NCI-H146 treated with DMSO at 0.1 percent for 48 hours (cell line): Measurements from ENCODE around the gene NEURL1.
"Not testable (repeated sequence)": the region's sequence is repeated elsewhere in the genome, so short reads cannot be mapped to it uniquely, and the experiment has no call there.

Experiments
- DNase-seq: peaks from one replicate; lab custom pipeline; 2025; ENCODE audit not compliant: unreplicated experiment; lab: John Stamatoyannopoulos, UW

The NEURL1 gene

GRCh38 chr10:103459615-103460014, 33.9 kb upstream of the NEURL1 start:
- DNase-seq: no peak

GRCh38 chr10:103463499-103463898, 30.0 kb upstream of the NEURL1 start:
- no peak for DNase-seq

- DNase-seq: no peak
These were observed 27.9 kb upstream of the NEURL1 start for GRCh38 chr10:103465411-103466179.

GRCh38 chr10:103466734-103467133, 26.8 kb upstream of the NEURL1 start:
- DNase-seq: no peak

GRCh38 chr10:103467406-103467805, 26.1 kb upstream of the NEURL1 start:
- no peak for DNase-seq

- no peak for DNase-seq
These were observed 24.3 kb upstream of the NEURL1 start for GRCh38 chr10:103469201-103469600.

- DNase-seq: no peak
These were observed 22.5 kb upstream of the NEURL1 start for GRCh38 chr10:103470761-103471653.

- DNase-seq: no peak
These were observed 21.5 kb upstream of the NEURL1 start for GRCh38 chr10:103472005-103472404.

- no peak for DNase-seq
These were observed 20.2 kb upstream of the NEURL1 start for GRCh38 chr10:103473261-103473671.

GRCh38 chr10:103474077-103474476, 19.4 kb upstream of the NEURL1 start:
- no peak for DNase-seq

- DNase-seq: no peak
These were observed 18.1 kb upstream of the NEURL1 start for GRCh38 chr10:103475437-103475836.

GRCh38 chr10:103476046-103476768, 17.3 kb upstream of the NEURL1 start:
- DNase-seq: no peak

- DNase-seq: no peak
These were observed 14.8 kb upstream of the NEURL1 start for GRCh38 chr10:103478671-103479070.

GRCh38 chr10:103479135-103479534, 14.4 kb upstream of the NEURL1 start, which contains the start of gene CALHM3:
Gene CALHM3 (minus strand): TSS chr10:103479240. CDS start chr10:103479032, 208 bp downstream.
- no peak for DNase-seq

- DNase-seq: no peak
These were observed 13.0 kb upstream of the NEURL1 start for GRCh38 chr10:103480521-103480920.

- DNase-seq: peak; percentile 67
These were observed 11.5 kb upstream of the NEURL1 start for GRCh38 chr10:103481974-103482531.

- DNase-seq: not testable (repeated sequence)
These were observed 6.7 kb upstream of the NEURL1 start for GRCh38 chr10:103486635-103487409.

- DNase-seq: no peak
These were observed 6.1 kb upstream of the NEURL1 start for GRCh38 chr10:103487410-103487708.

GRCh38 chr10:103490986-103491314, 2.6 kb upstream of the NEURL1 start:
- DNase-seq: no peak

- DNase-seq: peak; percentile 35
These were observed 1.7 kb upstream of the NEURL1 start for GRCh38 chr10:103491729-103492364.
